Keratinocyte (primary cell): ENCODE data around the gene USP31. TPM values are rescaled to one million over a fixed set of nuclear protein-coding genes. Genes with fewer than 3 reads are reported as not detected.

Experiments used
- DNase-seq: peaks from one replicate; pipeline ENCODE4 v3.0.0-alpha.2; 2011; ENCODE audit warnings: low read depth, missing footprints, low spot score
- FAIRE-seq: peaks from 2 replicates; lab custom pipeline; 2011; peaks lifted over from hg19 to GRCh38; lab: Jason Lieb, UNC
- H2AFZ ChIP-seq: 2 replicates; pipeline ENCODE4 v1.6.0; 2012; ENCODE audit warnings: low read length, control low read depth, inconsistent platforms; ENCODE audit not compliant: control insufficient read depth
- H3K27ac ChIP-seq: 2 replicates; pipeline ENCODE4 v1.5.1; 2011; ENCODE audit warnings: low read length; ENCODE audit not compliant: control insufficient read depth, insufficient read depth
- H3K27me3 ChIP-seq: 3 replicates; pipeline ENCODE4 v1.6.0; 2011; ENCODE audit warnings: low read length; ENCODE audit not compliant: control insufficient read depth, insufficient read depth; ENCODE audit errors: extremely low read depth
- H3K36me3 ChIP-seq, 2 experiments: 2 replicates in 1 of 2; 3 replicates in 1 of 2; pipeline ENCODE4 v1.5.1; 2011; ENCODE audit warnings: low read length in 2 of 2, mild to moderate bottlenecking in 1 of 2; ENCODE audit not compliant: control insufficient read depth in 2 of 2, insufficient read depth in 2 of 2; ENCODE audit errors: extremely low read depth in 1 of 2
- H3K4me1 ChIP-seq: 3 replicates; pipeline ENCODE4 v1.5.1; 2011; ENCODE audit warnings: low read length; ENCODE audit not compliant: control insufficient read depth, insufficient read depth; ENCODE audit errors: extremely low read depth
- H3K4me2 ChIP-seq: 3 replicates; pipeline ENCODE4 v1.6.0; 2011; ENCODE audit warnings: low read depth, low read length; ENCODE audit not compliant: control insufficient read depth, insufficient read depth; ENCODE audit errors: extremely low read depth
- H3K4me3 ChIP-seq, 3 experiments: fragments of 200-600 bp in 1 of 3; sonication (generic) in 1 of 3; 2 replicates in 2 of 3; 3 replicates in 1 of 3; pipeline ENCODE4 v1.5.1; 2011 to 2016; ENCODE audit warnings: low read length in 3 of 3, mild to moderate bottlenecking in 3 of 3, control low read depth in 2 of 3, inconsistent platforms in 1 of 3, low read depth in 1 of 3, mixed read lengths in 1 of 3, mixed run types in 1 of 3, moderate library complexity in 1 of 3; ENCODE audit not compliant: control insufficient read depth in 2 of 3, insufficient read depth in 2 of 3; ENCODE audit errors: extremely low read depth in 1 of 3
- H3K79me2 ChIP-seq: 2 replicates; pipeline ENCODE4 v1.6.0; 2012; ENCODE audit warnings: low read length; ENCODE audit not compliant: control insufficient read depth, insufficient read depth
- H3K9ac ChIP-seq: 3 replicates; pipeline ENCODE4 v1.6.0; 2011; ENCODE audit warnings: low read length; ENCODE audit not compliant: control insufficient read depth, insufficient read depth; ENCODE audit errors: extremely low read depth
- H3K9me1 ChIP-seq: 3 replicates; pipeline ENCODE4 v1.6.0; 2011; ENCODE audit warnings: low read length; ENCODE audit not compliant: control insufficient read depth, insufficient read depth; ENCODE audit errors: extremely low read depth
- H3K9me3 ChIP-seq: 2 replicates; pipeline ENCODE4 v1.5.1; 2012; ENCODE audit warnings: low read depth, low read length; ENCODE audit not compliant: control insufficient read depth
- H4K20me1 ChIP-seq: 3 replicates; pipeline ENCODE4 v1.6.0; 2011; ENCODE audit warnings: low read length; ENCODE audit not compliant: control insufficient read depth, insufficient read depth; ENCODE audit errors: extremely low read depth
- EZH2 ChIP-seq: IDR thresholded peaks from one replicate; pipeline ENCODE4 v1.6.1; 2012; ENCODE audit warnings: inconsistent platforms, mild to moderate bottlenecking, low read length, moderate library complexity
- dilution Hi-C: fragments of 300-500 bp; cut with MboI; formaldehyde crosslinking; loops from one replicate; pipeline ENCODE4 v1.7.0; 2020; ENCODE audit warnings: low sequenced_read_pairs; ENCODE audit not compliant: extremely low pct_ligation_motif_present
- polyA plus RNA-seq, 5 experiments: library from polyadenylated mRNA; depleted of rRNA in 3 of 5; stranded (reverse) in 3 of 5; stranded (forward) in 1 of 5; unstranded in 1 of 5; fragments of >200 nt; gene quantifications; 1 replicate in 1 of 5; 2 replicates in 3 of 5; 3 replicates in 1 of 5; pipeline versions ENCODE4 v1.2.1 to v1.2.3, GENCODE V29; 2011 to 2012; ENCODE audit warnings: missing spikeins in 2 of 5, low read depth in 1 of 5, low replicate concordance in 1 of 5
- TF ChIP-seq, protein P1 (sequence below), 3 experiments: IDR thresholded peaks in 1 of 3; conservative IDR thresholded peaks in 1 of 3; optimal IDR thresholded peaks in 1 of 3; 2 replicates in 2 of 3; 3 replicates in 1 of 3; pipeline versions ENCODE3 to v1.5.1; 2011; ENCODE audit warnings: low read length in 3 of 3, mild to moderate bottlenecking in 3 of 3, moderate library complexity in 2 of 3, control low read depth in 1 of 3, inconsistent platforms in 1 of 3; ENCODE audit not compliant: insufficient read depth in 2 of 3; ENCODE audit errors: extremely low read depth in 1 of 3

USP31 gene
- polyA plus RNA-seq, 1 donor (not counting 4 experiments of a cell fraction or from before 2014, with no cell fraction given), result 16.3 TPM

DNA sequence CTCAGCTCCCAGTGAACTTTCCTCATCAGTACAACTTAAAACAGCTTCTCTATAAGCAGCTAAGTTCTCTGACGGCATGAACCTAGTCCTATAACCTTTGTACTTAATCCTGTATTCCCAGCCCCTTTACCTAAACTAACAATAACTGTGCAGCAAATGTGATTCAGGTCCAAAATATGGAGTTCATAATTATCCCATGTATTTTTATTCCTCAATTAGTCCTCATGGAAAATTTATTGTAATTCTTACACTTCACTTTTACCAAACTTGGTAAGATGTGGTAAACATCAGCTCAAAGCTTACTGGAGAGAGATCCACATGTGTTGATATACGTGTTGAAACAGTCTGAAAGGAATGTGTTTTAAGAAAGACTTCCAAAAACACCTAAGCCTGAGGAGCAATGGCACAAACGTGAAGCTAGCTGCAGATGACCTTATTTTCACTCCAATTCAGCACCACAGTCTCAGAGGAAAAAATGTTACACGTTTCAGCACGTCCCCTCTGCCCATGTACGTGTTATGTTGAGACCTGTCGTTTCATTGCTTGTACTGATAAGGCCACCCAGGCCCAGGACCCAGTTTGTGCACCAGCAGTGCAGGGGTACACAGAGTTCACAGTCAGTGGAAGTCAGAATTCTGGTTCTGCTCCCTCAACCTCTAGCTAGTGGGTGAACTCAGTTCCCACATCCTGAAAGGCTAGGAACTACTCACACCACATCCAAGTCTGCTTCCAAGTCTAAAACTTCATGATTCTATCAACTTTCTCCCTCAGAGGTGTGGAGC, 7.1 kb downstream of the USP31 start:
- Histone ChIP-seq H3K4me1 (peaks cover 60% of the 10 kb centered on the region), H3K4me3 (peak overlapping the region in 2 of 3 experiments; percentile 22 to 43), H4K20me1 (no peaks in the 10 kb centered on the region), H3K9me1 (peaks cover 9% of the 10 kb centered on the region), H3K27me3 (no peaks in the 10 kb centered on the region), H3K36me3 (no peaks in the 10 kb centered on the region), H3K4me2 (peak overlapping the region; percentile 58), H2AFZ (no peak overlapping the region), H3K79me2 (peaks cover 90% of the 10 kb centered on the region), H3K9me3 (peaks cover 2% of the 10 kb centered on the region), H3K27ac (peak overlapping the region; percentile 76), H3K9ac (peak overlapping the region; percentile 65)
- DNase-seq, result no peak
- peak; percentile 98 for FAIRE-seq
- TF ChIP-seq, protein P1, sequence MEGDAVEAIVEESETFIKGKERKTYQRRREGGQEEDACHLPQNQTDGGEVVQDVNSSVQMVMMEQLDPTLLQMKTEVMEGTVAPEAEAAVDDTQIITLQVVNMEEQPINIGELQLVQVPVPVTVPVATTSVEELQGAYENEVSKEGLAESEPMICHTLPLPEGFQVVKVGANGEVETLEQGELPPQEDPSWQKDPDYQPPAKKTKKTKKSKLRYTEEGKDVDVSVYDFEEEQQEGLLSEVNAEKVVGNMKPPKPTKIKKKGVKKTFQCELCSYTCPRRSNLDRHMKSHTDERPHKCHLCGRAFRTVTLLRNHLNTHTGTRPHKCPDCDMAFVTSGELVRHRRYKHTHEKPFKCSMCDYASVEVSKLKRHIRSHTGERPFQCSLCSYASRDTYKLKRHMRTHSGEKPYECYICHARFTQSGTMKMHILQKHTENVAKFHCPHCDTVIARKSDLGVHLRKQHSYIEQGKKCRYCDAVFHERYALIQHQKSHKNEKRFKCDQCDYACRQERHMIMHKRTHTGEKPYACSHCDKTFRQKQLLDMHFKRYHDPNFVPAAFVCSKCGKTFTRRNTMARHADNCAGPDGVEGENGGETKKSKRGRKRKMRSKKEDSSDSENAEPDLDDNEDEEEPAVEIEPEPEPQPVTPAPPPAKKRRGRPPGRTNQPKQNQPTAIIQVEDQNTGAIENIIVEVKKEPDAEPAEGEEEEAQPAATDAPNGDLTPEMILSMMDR (optimal IDR thresholded peaks at IDR 0.05 in 1 of 3, IDR thresholded peaks at IDR 0.05 in 1 of 3, conservative IDR thresholded peaks at IDR 0.05 in 1 of 3; ENCODE audit: extremely low read depth in 1 of 3, insufficient read depth in 2 of 3, low read length in 3 of 3), result no peak
- TF ChIP-seq EZH2, result no peak
- dilution Hi-C loops, result no loop called here

DNA sequence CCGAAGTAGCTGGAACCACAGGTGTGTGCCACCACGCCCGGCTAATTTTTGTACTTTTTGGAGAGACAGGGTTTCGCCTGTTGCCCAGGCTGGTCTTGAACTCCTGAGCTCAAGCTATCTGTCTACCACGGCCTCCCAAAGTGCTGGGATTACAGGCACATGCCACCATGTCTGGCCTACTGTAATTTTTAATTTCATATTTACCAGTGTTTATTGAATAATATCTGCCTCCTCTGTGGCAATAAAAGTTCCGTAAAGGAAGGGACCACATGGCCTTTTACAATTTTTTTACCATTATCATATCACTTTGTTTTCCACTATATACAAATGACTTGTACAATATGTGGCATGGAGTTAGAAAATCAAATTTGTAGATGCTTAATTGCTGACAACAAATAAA, 7.8 kb downstream of the USP31 start:
- FAIRE-seq (no peak), DNase-seq (no peak)
- peaks cover 90% of the 10 kb centered on the region for H3K79me2 ChIP-seq
- H2AFZ ChIP-seq, result no peak overlapping the region
- no peak for TF ChIP-seq EZH2
- TF ChIP-seq, protein P1 (optimal IDR thresholded peaks at IDR 0.05 in 1 of 3, IDR thresholded peaks at IDR 0.05 in 1 of 3, conservative IDR thresholded peaks at IDR 0.05 in 1 of 3; ENCODE audit: extremely low read depth in 1 of 3, insufficient read depth in 2 of 3, low read length in 3 of 3), result no peak
- dilution Hi-C loops, result no loop called here
- H3K9me3 ChIP-seq, result peaks cover 7% of the 10 kb centered on the region
- peak overlapping the region; percentile 76 for H3K27ac ChIP-seq
- peak overlapping the region; percentile 58 for H3K4me2 ChIP-seq
- H3K27me3 ChIP-seq, result no peaks in the 10 kb centered on the region
- peaks cover 0 to 3% of the 10 kb centered on the region in 2 experiments for H3K36me3 ChIP-seq
- peak overlapping the region in 2 of 3 experiments; percentile 22 to 43 for H3K4me3 ChIP-seq
- H3K4me1 ChIP-seq, result peaks cover 57% of the 10 kb centered on the region
- peak overlapping the region; percentile 65 for H3K9ac ChIP-seq
- peaks cover 9% of the 10 kb centered on the region for H3K9me1 ChIP-seq
- no peaks in the 10 kb centered on the region for H4K20me1 ChIP-seq
